Nephron progenitor cell (in vitro differentiated cells): ENCODE measurements around the gene P2RY6.
A peak's percentile ranks its signal among the peaks of the same experiment; 100 is the strongest.

ENCODE experiments used
- DNase-seq: peaks from one replicate; pipeline ENCODE4 v3.0.0; 2021
- H3K27ac Mint-ChIP-seq: 2 replicates; pipeline ENCODE4 v1.8.0; 2021; ENCODE audit warnings: mild to moderate bottlenecking, moderate library complexity, mixed read lengths
- H3K27me3 Mint-ChIP-seq: 2 replicates; pipeline ENCODE4 v1.8.0; 2021; ENCODE audit warnings: mild to moderate bottlenecking, low read depth, mixed read lengths; ENCODE audit not compliant: poor library complexity
- H3K36me3 Mint-ChIP-seq: 2 replicates; pipeline ENCODE4 v1.8.0; 2021; ENCODE audit warnings: low read depth, mixed read lengths
- H3K4me1 Mint-ChIP-seq: 2 replicates; pipeline ENCODE4 v1.8.0; 2021; ENCODE audit warnings: mixed read lengths
- H3K4me3 Mint-ChIP-seq: 2 replicates; pipeline ENCODE4 v1.8.0; 2021; ENCODE audit warnings: mild to moderate bottlenecking, moderate library complexity, mixed read lengths
- H3K9me3 Mint-ChIP-seq: 2 replicates; pipeline ENCODE4 v1.8.0; 2021; ENCODE audit warnings: mild to moderate bottlenecking, moderate library complexity, mixed read lengths
- TF ChIP-seq, protein P1 (sequence below): fragments of 200-600 bp; sonication (generic); IDR thresholded peaks from 2 replicates; pipeline ENCODE4 v1.5.0; 2021; ENCODE audit warnings: antibody characterized with exemption

Gene P2RY6

GRCh38 chr11:73320763-73321603 is 48.8 kb downstream of the P2RY6 start:
- Mint-ChIP-seq H3K36me3 (peaks cover 29% of the 10 kb centered on the region), H3K9me3 (no peaks in the 10 kb centered on the region), H3K4me3 (no peak overlapping the region), H3K4me1 (peaks cover 90% of the 10 kb centered on the region), H3K27ac (peak overlapping the region; percentile 96), H3K27me3 (peaks cover 10% of the 10 kb centered on the region)
- DNase-seq: no peak
- TF ChIP-seq, protein P1, sequence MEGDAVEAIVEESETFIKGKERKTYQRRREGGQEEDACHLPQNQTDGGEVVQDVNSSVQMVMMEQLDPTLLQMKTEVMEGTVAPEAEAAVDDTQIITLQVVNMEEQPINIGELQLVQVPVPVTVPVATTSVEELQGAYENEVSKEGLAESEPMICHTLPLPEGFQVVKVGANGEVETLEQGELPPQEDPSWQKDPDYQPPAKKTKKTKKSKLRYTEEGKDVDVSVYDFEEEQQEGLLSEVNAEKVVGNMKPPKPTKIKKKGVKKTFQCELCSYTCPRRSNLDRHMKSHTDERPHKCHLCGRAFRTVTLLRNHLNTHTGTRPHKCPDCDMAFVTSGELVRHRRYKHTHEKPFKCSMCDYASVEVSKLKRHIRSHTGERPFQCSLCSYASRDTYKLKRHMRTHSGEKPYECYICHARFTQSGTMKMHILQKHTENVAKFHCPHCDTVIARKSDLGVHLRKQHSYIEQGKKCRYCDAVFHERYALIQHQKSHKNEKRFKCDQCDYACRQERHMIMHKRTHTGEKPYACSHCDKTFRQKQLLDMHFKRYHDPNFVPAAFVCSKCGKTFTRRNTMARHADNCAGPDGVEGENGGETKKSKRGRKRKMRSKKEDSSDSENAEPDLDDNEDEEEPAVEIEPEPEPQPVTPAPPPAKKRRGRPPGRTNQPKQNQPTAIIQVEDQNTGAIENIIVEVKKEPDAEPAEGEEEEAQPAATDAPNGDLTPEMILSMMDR: no peak

DNA sequence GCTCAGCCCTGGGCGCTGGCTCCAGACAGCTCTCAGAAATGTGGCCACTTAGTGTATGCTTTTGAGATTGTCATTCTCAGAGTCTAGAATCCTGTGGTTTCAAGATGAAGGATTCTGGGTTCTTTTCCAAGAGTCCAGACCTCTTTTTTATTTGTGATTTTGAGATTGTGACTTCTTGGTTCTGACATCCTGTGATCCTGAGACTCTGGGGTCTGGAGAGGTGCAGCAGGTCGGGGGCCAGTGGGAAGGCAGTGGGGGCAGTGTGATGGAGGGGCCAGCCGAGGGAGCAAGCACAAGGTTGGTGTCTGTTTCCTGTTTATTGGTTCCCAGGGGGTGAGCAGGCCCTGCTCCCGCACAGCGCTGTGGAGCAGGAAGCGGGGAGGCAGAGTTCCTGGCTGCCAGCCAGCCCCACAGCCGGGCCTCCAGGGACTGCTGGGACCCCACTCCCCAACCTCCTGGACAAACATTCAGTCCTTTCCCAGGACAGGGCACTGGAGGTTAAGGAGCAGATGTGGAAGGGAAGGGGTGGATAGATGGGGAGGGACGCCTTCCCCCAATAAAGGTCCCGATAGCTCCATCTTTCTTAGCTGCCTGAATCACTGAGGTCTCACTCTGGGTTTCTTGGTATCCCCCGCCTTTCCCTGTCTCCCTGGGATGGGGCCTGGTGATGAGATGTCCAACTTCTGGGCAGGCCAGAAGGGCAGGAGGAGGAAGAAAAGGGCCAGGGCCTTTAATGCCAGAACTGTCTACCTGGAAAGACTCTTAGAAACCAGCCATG is 49.7 kb downstream of the P2RY6 start:
- peak overlapping the region; percentile 58 for H3K4me3 Mint-ChIP-seq
- DNase-seq: peak; percentile 62

DNA sequence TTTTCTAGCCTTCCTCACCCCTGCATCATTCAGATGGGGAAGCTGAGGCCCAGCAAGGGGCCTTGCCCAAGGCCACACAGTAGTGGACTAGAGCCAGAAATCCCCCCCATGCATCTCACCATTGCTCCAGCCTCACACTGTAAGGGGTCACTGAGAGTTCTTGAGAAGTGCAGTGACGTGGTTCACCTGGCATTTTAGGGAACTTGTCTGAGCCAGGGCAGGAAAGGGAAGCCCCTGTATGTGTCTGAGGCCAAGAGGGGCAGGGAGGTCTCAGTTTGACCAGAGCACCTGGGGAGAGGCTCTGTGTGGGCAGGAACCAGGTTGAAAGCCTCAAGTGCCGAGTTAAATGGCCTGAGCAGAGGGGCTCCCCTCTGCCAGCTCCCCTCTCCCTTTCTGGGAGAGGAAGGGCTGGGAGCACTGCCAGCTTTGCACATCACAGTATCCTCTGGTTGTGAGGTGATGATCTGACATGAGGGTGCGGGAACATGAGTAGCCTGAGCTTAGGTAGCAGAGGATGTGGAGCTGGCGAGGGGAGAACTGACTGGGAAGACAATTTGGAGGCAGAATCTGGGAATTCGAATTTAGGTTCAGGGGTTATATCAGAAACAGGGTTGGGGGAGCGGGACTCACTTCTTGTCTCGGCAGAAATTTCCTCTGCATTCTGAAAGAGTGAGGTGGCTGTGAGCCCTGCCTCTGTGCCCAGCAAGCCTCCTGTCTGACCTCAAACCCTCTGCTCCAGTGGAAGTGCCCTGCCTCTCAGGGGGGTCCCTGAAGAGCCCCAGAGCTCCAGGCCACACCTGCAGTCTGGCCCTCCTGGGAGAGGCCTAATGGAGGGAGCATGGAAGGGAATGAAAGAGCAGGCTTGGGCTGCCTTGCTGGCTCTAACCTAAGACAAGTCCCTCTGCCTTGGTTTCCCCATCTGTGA is 50.5 kb downstream of the P2RY6 start:
- Mint-ChIP-seq H3K4me1 (peaks cover 94% of the 10 kb centered on the region), H3K27ac (peak overlapping the region; percentile 99), H3K27me3 (peaks cover 8% of the 10 kb centered on the region), H3K4me3 (peak overlapping the region; percentile 58), H3K9me3 (no peaks in the 10 kb centered on the region), H3K36me3 (peaks cover 26% of the 10 kb centered on the region)
- no peak for DNase-seq
- TF ChIP-seq, protein P1: no peak

More for the DNA sequence above, 49.7 kb downstream of the P2RY6 start:
- TF ChIP-seq, protein P1: no peak
- peaks cover 21% of the 10 kb centered on the region for H3K36me3 Mint-ChIP-seq
- H3K9me3 Mint-ChIP-seq: no peaks in the 10 kb centered on the region
- H3K27me3 Mint-ChIP-seq: peaks cover 8% of the 10 kb centered on the region
- peaks cover 89% of the 10 kb centered on the region for H3K4me1 Mint-ChIP-seq
- peak overlapping the region; percentile 99 for H3K27ac Mint-ChIP-seq

GRCh38 chr11:73323464-73323863 is 51.3 kb downstream of the P2RY6 start:
- Mint-ChIP-seq H3K27me3 (peaks cover 6% of the 10 kb centered on the region), H3K4me1 (peaks cover 94% of the 10 kb centered on the region), H3K4me3 (peak overlapping the region; percentile 55), H3K36me3 (peaks cover 22% of the 10 kb centered on the region), H3K27ac (peak overlapping the region; percentile 82), H3K9me3 (no peaks in the 10 kb centered on the region)
- DNase-seq: peak; percentile 77
- TF ChIP-seq, protein P1: no peak

GRCh38 chr11:73324116-73324515 is 52.0 kb downstream of the P2RY6 start:
- peaks cover 95% of the 10 kb centered on the region for H3K4me1 Mint-ChIP-seq
- TF ChIP-seq, protein P1: no peak
- H3K27ac Mint-ChIP-seq: peak overlapping the region; percentile 82
- peaks cover 3% of the 10 kb centered on the region for H3K27me3 Mint-ChIP-seq
- H3K4me3 Mint-ChIP-seq: peak overlapping the region; percentile 55
- H3K36me3 Mint-ChIP-seq: peaks cover 17% of the 10 kb centered on the region
- DNase-seq: no peak
- no peaks in the 10 kb centered on the region for H3K9me3 Mint-ChIP-seq
